Spinal cord (tissue), 10 donors: ENCODE measurements around the gene DOCK8. TPM values are rescaled to one million over a fixed set of nuclear protein-coding genes. Genes with fewer than 3 reads are reported as not detected.

ENCODE experiments used
- DNase-seq, 6 donors: peaks; one replicate each; pipeline versions ENCODE4 v3.0.0 to v3.0.0-alpha.2; 2013 to 2015; ENCODE audit warnings: low spot score in 6 of 6, low read depth in 4 of 6
- H3K27ac ChIP-seq: one replicate; pipeline ENCODE4 v1.5.1; 2013; ENCODE audit warnings: low read depth, low read length, control low read depth
- H3K27me3 ChIP-seq: one replicate; pipeline ENCODE4 v1.6.1; 2013; ENCODE audit warnings: low read length; ENCODE audit not compliant: control insufficient read depth, insufficient read depth
- H3K36me3 ChIP-seq: one replicate; pipeline ENCODE4 v1.6.1; 2013; ENCODE audit warnings: low read length; ENCODE audit not compliant: control insufficient read depth, insufficient read depth
- H3K4me1 ChIP-seq: one replicate; pipeline ENCODE4 v1.6.1; 2013; ENCODE audit warnings: low read length; ENCODE audit not compliant: control insufficient read depth, insufficient read depth
- H3K4me3 ChIP-seq: one replicate; pipeline ENCODE4 v1.5.1; 2013; ENCODE audit warnings: low read depth, low read length, control low read depth
- H3K9me3 ChIP-seq: one replicate; pipeline ENCODE4 v1.6.1; 2013; ENCODE audit warnings: low read length; ENCODE audit not compliant: control insufficient read depth, insufficient read depth
- WGBS: methylation state at CpG from one replicate; pipeline ENCODE4 v1.1.5; 2013; ENCODE audit warnings: missing lambda C conversion rate; ENCODE audit not compliant: insufficient coverage; 5-methylcytosine and 5-hydroxymethylcytosine counted together
- polyA plus RNA-seq, 2 donors: library from polyadenylated mRNA; unstranded; fragments of 120-200 nt; gene quantifications; one replicate each; pipeline ENCODE4 v1.2.1, GENCODE V29; 2013; ENCODE audit not compliant: insufficient read length in 2 of 2
- total RNA-seq, 2 donors: library from RNA; depleted of rRNA in 1 of 2; stranded (reverse); fragments of 120-200 nt in 1 of 2; fragments of >200 nt in 1 of 2; gene quantifications; one replicate each; pipeline versions ENCODE4 v1.2.3 to v1.2.4, GENCODE V29; 2013 to 2014
- donor health status: healthy.

Gene DOCK8
- total and polyA plus RNA-seq, 4 donors, result 7.2 to 14.2 (median 11.4) TPM

DNA sequence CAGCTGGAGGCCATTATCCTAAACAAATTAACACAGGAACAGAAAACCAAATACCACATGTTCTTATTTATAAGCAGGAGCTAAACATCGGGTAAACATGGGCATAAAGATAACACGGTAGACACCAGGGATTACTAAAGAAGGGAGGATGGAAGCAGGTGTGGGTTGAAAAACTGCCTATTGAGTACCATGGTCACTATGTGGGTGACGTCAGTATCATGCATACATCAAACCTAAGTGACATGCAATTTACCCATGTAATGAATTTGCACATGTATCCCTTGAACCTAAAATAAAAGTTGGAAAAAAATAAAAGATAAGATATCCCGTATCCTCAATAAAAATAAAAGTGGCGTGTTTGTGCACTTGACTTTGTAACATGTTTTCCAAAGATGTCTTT lies 88.8 kb downstream of the DOCK8 start:
- Histone ChIP-seq H3K27me3 (no peaks in the 10 kb centered on the region), H3K4me3 (no peak overlapping the region), H3K36me3 (no peaks in the 10 kb centered on the region), H3K4me1 (no peaks in the 10 kb centered on the region), H3K27ac (no peak overlapping the region), H3K9me3 (no peaks in the 10 kb centered on the region)
- DNase-seq, result no peak
- no CpG with 5 or more reads among the region's 5 CpGs for WGBS

DNA sequence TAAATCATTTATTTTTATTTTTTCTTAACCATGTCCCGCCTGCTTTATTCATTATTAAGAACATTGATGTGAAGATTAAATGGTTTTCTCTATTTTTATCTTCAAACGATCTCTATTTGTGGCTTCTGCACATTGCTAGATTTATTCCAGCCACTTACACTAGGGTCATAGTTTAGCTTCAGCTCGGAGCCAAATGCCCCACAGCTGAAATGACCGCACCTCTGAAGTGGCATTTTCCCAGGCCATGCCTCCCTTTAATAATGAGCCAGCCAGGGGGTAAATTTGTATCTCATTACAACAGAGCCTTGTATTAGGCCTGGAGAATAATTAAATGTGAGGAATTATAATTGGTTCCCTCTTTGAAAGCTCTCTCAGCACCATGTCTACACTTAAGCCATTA lies 89.4 kb downstream of the DOCK8 start:
- Histone ChIP-seq H3K27me3 (no peaks in the 10 kb centered on the region), H3K27ac (no peak overlapping the region), H3K4me3 (no peak overlapping the region), H3K4me1 (no peaks in the 10 kb centered on the region), H3K36me3 (no peaks in the 10 kb centered on the region), H3K9me3 (no peaks in the 10 kb centered on the region)
- WGBS, result no CpG with 5 or more reads among the region's 4 CpGs
- DNase-seq, result peak in 3 of 6 donors; percentile 20 to 82 (median 23)

- Histone ChIP-seq H3K36me3 (no peaks in the 10 kb centered on the region), H3K9me3 (no peaks in the 10 kb centered on the region), H3K27ac (no peak overlapping the region), H3K27me3 (no peaks in the 10 kb centered on the region), H3K4me1 (no peaks in the 10 kb centered on the region), H3K4me3 (no peak overlapping the region)
- WGBS, result 74% methylated on average over 8 of the region's 10 CpGs
- DNase-seq, result peak in 1 of 6 donors; percentile 3
Observed at GRCh38 chr9:304519-305185, 90.0 kb downstream of the DOCK8 start.

DNA sequence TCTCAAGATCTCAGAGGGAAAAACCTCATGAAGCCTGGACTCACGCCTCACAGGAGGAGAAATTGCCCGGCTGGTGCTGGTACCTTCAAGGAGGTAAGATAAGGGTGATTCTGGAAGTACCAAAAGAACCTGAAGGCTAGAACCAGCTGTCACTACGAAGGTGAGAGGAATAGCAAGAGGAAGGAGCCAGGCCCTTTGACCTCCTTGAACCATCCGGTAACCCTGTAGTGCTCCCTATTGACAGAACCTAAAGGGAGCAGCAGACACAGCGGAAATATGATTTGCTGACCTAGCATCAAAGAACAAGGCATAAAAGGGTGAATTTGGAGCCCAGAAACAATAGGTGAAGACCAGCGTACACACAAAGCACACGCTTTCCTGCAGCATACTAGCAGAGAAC lies 92.2 kb downstream of the DOCK8 start:
- no peak for DNase-seq
- Histone ChIP-seq H3K27me3 (no peaks in the 10 kb centered on the region), H3K9me3 (no peaks in the 10 kb centered on the region), H3K27ac (no peak overlapping the region), H3K36me3 (no peaks in the 10 kb centered on the region), H3K4me1 (no peaks in the 10 kb centered on the region), H3K4me3 (no peak overlapping the region)
- WGBS, result 80% methylated on average over 7 of the region's 7 CpGs

GRCh38 chr9:311841-312240 lies 97.2 kb downstream of the DOCK8 start:
- DNase-seq, result no peak
- Histone ChIP-seq H3K27ac (no peak overlapping the region), H3K36me3 (no peaks in the 10 kb centered on the region), H3K4me1 (no peaks in the 10 kb centered on the region), H3K4me3 (no peak overlapping the region), H3K27me3 (no peaks in the 10 kb centered on the region), H3K9me3 (no peaks in the 10 kb centered on the region)
- 57% methylated on average over 14 of the region's 14 CpGs for WGBS

DNA sequence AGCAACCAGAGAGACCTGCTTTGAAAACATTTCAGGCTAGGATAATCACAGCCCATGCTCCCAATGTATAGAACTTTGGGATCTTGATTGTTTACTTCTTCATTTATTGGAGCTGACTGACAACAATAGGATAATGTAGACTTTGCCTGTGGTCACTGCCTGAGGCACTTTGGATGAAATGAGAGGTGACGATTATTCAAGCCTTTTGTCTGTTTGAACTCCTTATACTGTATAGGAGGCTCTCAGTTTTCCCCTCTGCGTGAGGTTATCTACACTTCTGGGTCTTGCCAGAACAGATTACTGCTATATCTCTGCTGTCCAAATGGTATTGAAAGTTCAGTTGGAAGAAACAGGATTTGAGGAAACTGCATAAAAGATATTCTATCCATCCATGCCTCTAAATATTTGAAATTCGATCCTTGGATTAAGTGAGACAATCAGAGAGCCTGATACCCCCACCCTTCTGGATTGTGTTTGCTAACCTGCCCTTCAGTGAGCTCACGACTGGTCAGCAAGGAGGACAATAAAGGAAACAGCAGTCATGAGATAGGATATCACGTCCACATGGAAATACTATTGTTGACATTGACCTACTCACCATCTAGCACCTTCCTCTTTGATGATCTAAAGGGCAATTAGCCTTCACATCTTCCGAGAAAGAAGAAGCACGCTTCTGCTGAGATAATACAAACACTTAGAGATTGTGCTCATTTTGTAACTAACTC lies 98.1 kb downstream of the DOCK8 start:
- DNase-seq, result no peak
- 70% methylated on average over 4 of the region's 7 CpGs for WGBS
- Histone ChIP-seq H3K4me3 (no peak overlapping the region), H3K36me3 (no peaks in the 10 kb centered on the region), H3K4me1 (no peaks in the 10 kb centered on the region), H3K9me3 (no peaks in the 10 kb centered on the region), H3K27ac (no peak overlapping the region), H3K27me3 (no peaks in the 10 kb centered on the region)

DNA sequence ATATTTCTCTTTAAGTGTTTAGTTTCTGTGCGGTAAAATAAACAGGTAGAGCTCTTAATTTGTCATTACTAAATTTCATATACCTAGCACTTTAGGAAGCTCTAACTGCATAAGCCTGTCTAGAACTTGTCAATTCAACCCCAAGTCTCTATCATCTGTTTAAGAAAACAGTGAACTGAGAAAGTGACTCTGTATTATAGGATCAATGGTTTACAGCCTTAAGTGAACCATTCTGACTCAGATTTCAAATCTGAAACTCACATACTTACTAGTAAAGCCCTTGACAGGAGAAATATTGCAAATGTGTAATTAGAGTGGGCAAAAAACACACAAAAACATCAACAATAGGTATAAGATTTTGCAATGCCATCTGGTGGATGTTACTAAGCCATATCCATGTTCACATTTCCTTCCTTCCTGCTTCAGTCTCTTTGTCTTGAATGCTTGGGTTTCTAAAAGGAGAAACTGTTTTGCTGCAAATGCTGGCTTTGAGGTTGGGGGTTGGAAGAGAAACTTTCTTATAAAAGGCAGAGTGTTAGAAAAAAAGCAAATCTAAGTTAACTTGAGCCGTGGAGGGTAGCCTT lies 101.8 kb downstream of the DOCK8 start:
- Histone ChIP-seq H3K4me1 (no peaks in the 10 kb centered on the region), H3K4me3 (no peak overlapping the region), H3K36me3 (no peaks in the 10 kb centered on the region), H3K9me3 (no peaks in the 10 kb centered on the region), H3K27ac (no peak overlapping the region), H3K27me3 (no peaks in the 10 kb centered on the region)
- 33% methylated on average over 1 of the region's 2 CpGs for WGBS
- DNase-seq, result peak in 1 of 6 donors; percentile 37

DNA sequence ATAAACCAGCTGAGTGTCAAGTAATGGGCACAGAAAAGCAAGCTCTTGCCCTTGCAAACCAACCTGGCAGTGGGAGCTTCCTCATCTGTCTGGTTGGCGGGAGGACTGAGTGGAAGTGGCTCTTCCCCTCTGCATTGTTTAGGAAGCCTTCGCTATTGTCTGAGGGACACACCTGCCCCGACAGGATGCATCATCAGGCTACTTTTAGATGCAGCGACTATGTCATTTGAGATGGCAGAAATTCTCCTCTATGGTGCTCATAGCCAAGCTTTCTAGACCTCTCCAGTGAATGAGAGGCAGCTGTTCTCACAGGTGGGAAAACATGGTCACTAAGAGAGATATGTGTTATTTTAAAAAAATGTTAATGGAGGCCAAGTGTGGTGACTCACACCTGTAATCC lies 104.0 kb downstream of the DOCK8 start:
- Histone ChIP-seq H3K4me1 (no peaks in the 10 kb centered on the region), H3K4me3 (no peak overlapping the region), H3K9me3 (no peaks in the 10 kb centered on the region), H3K27me3 (no peaks in the 10 kb centered on the region), H3K36me3 (no peaks in the 10 kb centered on the region), H3K27ac (no peak overlapping the region)
- DNase-seq, result no peak
- 89% methylated on average over 1 of the region's 4 CpGs for WGBS

- H3K9me3 ChIP-seq, result no peaks in the 10 kb centered on the region
- no peaks in the 10 kb centered on the region for H3K4me1 ChIP-seq
- no CpG with 5 or more reads among the region's 1 CpG for WGBS
- no peak overlapping the region for H3K27ac ChIP-seq
- H3K4me3 ChIP-seq, result no peak overlapping the region
- H3K36me3 ChIP-seq, result no peaks in the 10 kb centered on the region
- no peaks in the 10 kb centered on the region for H3K27me3 ChIP-seq
- no peak for DNase-seq
Observed at GRCh38 chr9:324971-325370, 110.3 kb downstream of the DOCK8 start.

GRCh38 chr9:326667-327066 lies 112.0 kb downstream of the DOCK8 start:
- no peaks in the 10 kb centered on the region for H3K4me1 ChIP-seq
- H3K27me3 ChIP-seq, result no peaks in the 10 kb centered on the region
- no peaks in the 10 kb centered on the region for H3K9me3 ChIP-seq
- H3K36me3 ChIP-seq, result no peaks in the 10 kb centered on the region
- WGBS, result 75% methylated on average over 1 of the region's 2 CpGs
- no peak overlapping the region for H3K4me3 ChIP-seq
- no peak overlapping the region for H3K27ac ChIP-seq
- DNase-seq, result no peak
